ENCODE results near the gene OTX1. TPM values are rescaled to one million over a fixed set of nuclear protein-coding genes. Genes with fewer than 3 reads are reported as not detected.

OTX1 gene
- total and polyA plus RNA-seq, 2 experiments from 2014 or later: 1.3 to 2.2 TPM

- Mint-ChIP-seq H3K27me3 (ENCODE audit: insufficient read depth, low read depth, poor library complexity) (peaks cover 95% of the 10 kb centered on the region), H3K9me3 (peaks cover 5% of the 10 kb centered on the region; the same call in 2 of the 3 replicates), H3K4me1 (peaks cover 59% of the 10 kb centered on the region), H3K27ac (no peak overlapping the region), H3K36me3 (ENCODE audit: low read depth) (peaks cover 10% of the 10 kb centered on the region; the same call in 2 of the 3 replicates), H3K4me3 (peak overlapping the region; percentile 82)
- H2AFZ ChIP-seq: peak overlapping the region; percentile 100; the same call in 1 of the 2 replicates
- DNase-seq (ENCODE audit: low spot score) (peak; percentile 36), ATAC-seq (no peak)
- peaks cover 17% of the 10 kb centered on the region for H4K20me1 ChIP-seq (replicated peaks; ENCODE audit: insufficient read depth)
- no peaks in the 10 kb centered on the region for H3K36me3 ChIP-seq (ENCODE audit: insufficient read depth)
- H3K4me3 ChIP-seq: peak overlapping the region; percentile 89
- no peak overlapping the region for H3K27ac ChIP-seq (ENCODE audit: low read depth)
- H3K9me2 ChIP-seq (ENCODE audit: insufficient read depth): no peaks in the 10 kb centered on the region
- H3K79me2 ChIP-seq (replicated peaks; ENCODE audit: insufficient read depth): no peaks in the 10 kb centered on the region
- no peak for TF ChIP-seq JUNB (IDR thresholded peaks at IDR 0.05; ENCODE audit: unreplicated experiment)
- TF ChIP-seq EZH2 (IDR thresholded peaks at IDR 0.05; ENCODE audit: low read depth, unreplicated experiment): peak; percentile 37
- peak; percentile 96 for TF ChIP-seq EZH2phosphoT487 (IDR thresholded peaks at IDR 0.05; ENCODE audit: unreplicated experiment)
- peaks cover 26% of the 10 kb centered on the region for H3F3A ChIP-seq (replicated peaks; ENCODE audit: low read depth)
- H3K4me2 ChIP-seq: peak overlapping the region; percentile 96
- H3K4me1 ChIP-seq (ENCODE audit: insufficient read depth): peaks cover 60% of the 10 kb centered on the region
- H3K27me3 ChIP-seq (ENCODE audit: insufficient read depth): peaks cover 95% of the 10 kb centered on the region
These were observed 1.2 kb downstream of the OTX1 start for GRCh38 chr2:63051795-63052333.

- Histone ChIP-seq H3K79me2 (replicated peaks; ENCODE audit: insufficient read depth) (no peaks in the 10 kb centered on the region), H3K36me3 (ENCODE audit: insufficient read depth) (no peaks in the 10 kb centered on the region), H3K4me2 (peak overlapping the region; percentile 96), H4K20me1 (replicated peaks; ENCODE audit: insufficient read depth) (peaks cover 17% of the 10 kb centered on the region), H3K27ac (ENCODE audit: low read depth) (no peak overlapping the region), H2AFZ (no peak overlapping the region), H3K4me3 (peak overlapping the region; percentile 89), H3K9me2 (ENCODE audit: insufficient read depth) (no peaks in the 10 kb centered on the region), H3F3A (replicated peaks; ENCODE audit: low read depth) (peaks cover 29% of the 10 kb centered on the region), H3K27me3 (ENCODE audit: insufficient read depth) (peaks cover 95% of the 10 kb centered on the region), H3K4me1 (ENCODE audit: insufficient read depth) (peaks cover 64% of the 10 kb centered on the region)
- TF ChIP-seq JUNB (IDR thresholded peaks at IDR 0.05; ENCODE audit: unreplicated experiment) (no peak), EZH2 (IDR thresholded peaks at IDR 0.05; ENCODE audit: low read depth, unreplicated experiment) (peak; percentile 66)
- DNase-seq (ENCODE audit: low spot score) (peak; percentile 33), ATAC-seq (no peak)
- H3K9me3 Mint-ChIP-seq: peaks cover 6% of the 10 kb centered on the region
- peak overlapping the region; percentile 82 for H3K4me3 Mint-ChIP-seq
- peaks cover 95% of the 10 kb centered on the region for H3K27me3 Mint-ChIP-seq (ENCODE audit: insufficient read depth, low read depth, poor library complexity)
- H3K27ac Mint-ChIP-seq: no peak overlapping the region
- peaks cover 10% of the 10 kb centered on the region; the same call in 2 of the 3 replicates for H3K36me3 Mint-ChIP-seq (ENCODE audit: low read depth)
- H3K4me1 Mint-ChIP-seq: peaks cover 61% of the 10 kb centered on the region
These were observed 1.9 kb downstream of the OTX1 start for GRCh38 chr2:63052411-63053080.

GRCh38 chr2:63053081-63053888 is 2.7 kb downstream of the OTX1 start:
- H3K27ac Mint-ChIP-seq: no peak overlapping the region
- peaks cover 65% of the 10 kb centered on the region for H3K4me1 Mint-ChIP-seq
- ATAC-seq: no peak
- TF ChIP-seq ZNF462 (CRISPR knock-in tag; IDR thresholded peaks at IDR 0.05) (no peak), ZNF114 (CRISPR knock-in tag; IDR thresholded peaks at IDR 0.05) (no peak), STAT1 (IDR thresholded peaks at IDR 0.05; ENCODE audit: unreplicated experiment) (no peak)

More at GRCh38 chr2:63053081-63053888, 2.7 kb downstream of the OTX1 start:
- Mint-ChIP-seq H3K27me3 (ENCODE audit: insufficient read depth, low read depth, poor library complexity) (peaks cover 95% of the 10 kb centered on the region), H3K4me3 (peak overlapping the region; percentile 70), H3K9me3 (peaks cover 9% of the 10 kb centered on the region), H3K36me3 (ENCODE audit: low read depth) (peaks cover 10% of the 10 kb centered on the region; the same call in 2 of the 3 replicates)
- Histone ChIP-seq H3K36me3 (ENCODE audit: insufficient read depth) (no peaks in the 10 kb centered on the region), H3F3A (replicated peaks; ENCODE audit: low read depth) (peaks cover 36% of the 10 kb centered on the region), H3K4me2 (peak overlapping the region; percentile 96), H3K79me2 (replicated peaks; ENCODE audit: insufficient read depth) (no peaks in the 10 kb centered on the region), H3K9me2 (ENCODE audit: insufficient read depth) (no peaks in the 10 kb centered on the region), H3K27me3 (ENCODE audit: insufficient read depth) (peaks cover 95% of the 10 kb centered on the region), H2AFZ (no peak overlapping the region), H3K4me3 (peak overlapping the region; percentile 89), H4K20me1 (replicated peaks; ENCODE audit: insufficient read depth) (peaks cover 17% of the 10 kb centered on the region), H3K4me1 (ENCODE audit: insufficient read depth) (peaks cover 70% of the 10 kb centered on the region), H3K27ac (ENCODE audit: low read depth) (no peak overlapping the region)
- peak; percentile 33 for DNase-seq (ENCODE audit: low spot score)
